Prostate gland (tissue), 2 donors: ENCODE results near the gene CABLES1. TPM values are rescaled to one million over a fixed set of nuclear protein-coding genes. Genes with fewer than 3 reads are reported as not detected.

ENCODE experiments used
- DNase-seq: peaks from one replicate; pipeline ENCODE4 v3.0.0-alpha.2; 2019; ENCODE audit warnings: low spot score
- H3K27ac ChIP-seq, 2 donors: fragments of 200-600 bp; sonication (generic); 2 replicates each; pipeline ENCODE4 v1.5.1; 2017 to 2019
- H3K27me3 ChIP-seq: fragments of 200-600 bp; sonication (generic); replicated peaks from 2 replicates; pipeline ENCODE4 v1.5.1; 2019; ENCODE audit not compliant: insufficient read depth
- H3K36me3 ChIP-seq, 2 donors: fragments of 200-600 bp; sonication (generic); 1 replicate in 1 of 2; 2 replicates in 1 of 2; pipeline versions ENCODE4 v1.5.1 to v1.8.1; 2017 to 2019
- H3K4me1 ChIP-seq: fragments of 200-600 bp; sonication (generic); replicated peaks from 2 replicates; pipeline ENCODE4 v1.5.1; 2019
- H3K4me3 ChIP-seq, 2 donors: fragments of 200-600 bp; sonication (generic); 2 replicates each; pipeline ENCODE4 v1.5.1; 2017 to 2019
- H3K9me3 ChIP-seq: fragments of 200-600 bp; sonication (generic); 2 replicates; pipeline ENCODE4 v1.5.1; 2017
- CTCF ChIP-seq, 4 experiments: fragments of 200-600 bp in 2 of 4; fragments of 450-650 bp in 2 of 4; sonication (generic) in 2 of 4; IDR thresholded peaks; 1 replicate in 3 of 4; 2 replicates in 1 of 4; pipeline ENCODE4 v1.5.1; 2016 to 2019; ENCODE audit warnings: antibody characterized with exemption in 4 of 4, mild to moderate bottlenecking in 2 of 4, moderate library complexity in 2 of 4
- POLR2A ChIP-seq: fragments of 450-650 bp; IDR thresholded peaks from one replicate; pipeline ENCODE4 v1.6.1; 2016; ENCODE audit warnings: antibody characterized with exemption, mild to moderate bottlenecking
- POLR2AphosphoS5 ChIP-seq: sonication (generic); formaldehyde crosslinking; IDR thresholded peaks from one replicate; pipeline ENCODE4 v1.6.1; 2017; ENCODE audit warnings: antibody characterized with exemption
- WGBS: methylation state at CpG from one replicate; pipeline ENCODE4 v1.1.5; 2018; 5-methylcytosine and 5-hydroxymethylcytosine counted together
- intact Hi-C: fragments of 100-400 bp; cut with DNase I; formaldehyde crosslinking; loops from one replicate; pipeline ENCODE4 v1.14.2; 2022
- total RNA-seq, 2 donors: library from RNA; depleted of rRNA; stranded (reverse); fragments of >200 nt; gene quantifications; one replicate each; pipeline ENCODE4 v1.1.0, GENCODE V29; 2016

CABLES1 gene
- total RNA-seq, 2 donors from 2014 or later = 3.9 to 16.2 TPM

- no peak for DNase-seq
- Histone ChIP-seq H3K4me3 (no peak overlapping the region), H3K36me3 (no peaks in the 10 kb centered on the region), H3K4me1 (no peaks in the 10 kb centered on the region), H3K27me3 (no peaks in the 10 kb centered on the region), H3K27ac (no peak overlapping the region), H3K9me3 (no peaks in the 10 kb centered on the region)
- 90% methylated on average over 7 of the region's 7 CpGs for WGBS
- TF ChIP-seq POLR2A (no peak), POLR2AphosphoS5 (no peak), CTCF (IDR thresholded peaks at IDR 0.05) (no peak)
- intact Hi-C loops = no loop called here
Observed at GRCh38 chr18:23209796-23210195, 74.5 kb downstream of the CABLES1 start.

GRCh38 chr18:23210526-23210925 is 75.2 kb downstream of the CABLES1 start:
- Histone ChIP-seq H3K9me3 (no peaks in the 10 kb centered on the region), H3K4me1 (no peaks in the 10 kb centered on the region), H3K27me3 (no peaks in the 10 kb centered on the region), H3K36me3 (no peaks in the 10 kb centered on the region), H3K4me3 (no peak overlapping the region), H3K27ac (no peak overlapping the region)
- TF ChIP-seq POLR2AphosphoS5 (no peak), CTCF (IDR thresholded peaks at IDR 0.05) (no peak)
- intact Hi-C loops = no loop called here
- no peak for DNase-seq
- WGBS = 30% methylated on average over 7 of the region's 7 CpGs

GRCh38 chr18:23211146-23211545 is 75.9 kb downstream of the CABLES1 start:
- Histone ChIP-seq H3K27me3 (no peaks in the 10 kb centered on the region), H3K27ac (no peak overlapping the region), H3K36me3 (no peaks in the 10 kb centered on the region), H3K9me3 (no peaks in the 10 kb centered on the region), H3K4me3 (no peak overlapping the region), H3K4me1 (no peaks in the 10 kb centered on the region)
- no peak for DNase-seq
- no peak for TF ChIP-seq CTCF (IDR thresholded peaks at IDR 0.05)
- TF ChIP-seq POLR2AphosphoS5 = no peak
- no peak for TF ChIP-seq POLR2A
- WGBS = 81% methylated on average over 3 of the region's 3 CpGs
- intact Hi-C loops = no loop called here

GRCh38 chr18:23212161-23212560 is 76.9 kb downstream of the CABLES1 start:
- WGBS = 89% methylated on average over 3 of the region's 3 CpGs

More at GRCh38 chr18:23212161-23212560, 76.9 kb downstream of the CABLES1 start:
- H3K9me3 ChIP-seq = no peaks in the 10 kb centered on the region
- no peak for DNase-seq
- H3K4me1 ChIP-seq = no peaks in the 10 kb centered on the region
- H3K27ac ChIP-seq = no peak overlapping the region
- no peaks in the 10 kb centered on the region for H3K36me3 ChIP-seq
- H3K27me3 ChIP-seq = no peaks in the 10 kb centered on the region
- no peak for TF ChIP-seq POLR2A
- no peak for TF ChIP-seq CTCF (IDR thresholded peaks at IDR 0.05)
- TF ChIP-seq POLR2AphosphoS5 = no peak
- intact Hi-C loops = no loop called here
- no peak overlapping the region for H3K4me3 ChIP-seq
